HAP-1 (cell line): ENCODE data around the gene ACAA2.

Experiments used
- DNase-seq, 2 experiments: peaks; one replicate each; pipeline ENCODE4 v3.0.0-alpha.2; 2016 to 2020; ENCODE audit warnings: low spot score in 2 of 2
- H3K27me3 ChIP-seq: fragments of 250-450 bp; sonication (Bioruptor Pico); 2 replicates; pipeline ENCODE4 v1.5.1; 2020; ENCODE audit warnings: low read depth, mild to moderate bottlenecking, moderate library complexity
- H3K36me3 ChIP-seq: fragments of 250-450 bp; sonication (Bioruptor Pico); replicated peaks from 2 replicates; pipeline ENCODE4 v1.5.1; 2020; ENCODE audit warnings: mild to moderate bottlenecking
- H3K4me1 ChIP-seq: fragments of 250-450 bp; sonication (Bioruptor Pico); 2 replicates; pipeline ENCODE4 v1.5.1; 2020; ENCODE audit warnings: mild to moderate bottlenecking
- H3K4me3 ChIP-seq: fragments of 250-450 bp; sonication (Bioruptor Pico); 2 replicates; pipeline ENCODE4 v1.5.1; 2020; ENCODE audit warnings: mild to moderate bottlenecking, moderate library complexity
- H3K9me3 ChIP-seq: fragments of 250-450 bp; sonication (Bioruptor Pico); 2 replicates; pipeline ENCODE4 v1.5.1; 2020; ENCODE audit warnings: mild to moderate bottlenecking, moderate library complexity
- in situ Hi-C: fragments of 300-500 bp; cut with MboI; formaldehyde crosslinking; loops from 3 replicates; pipeline ENCODE4 v1.14.3; 2020; ENCODE audit warnings: low sequenced_read_pairs, inconsistent platforms, mixed read lengths

ACAA2 gene

GRCh38 chr18:49761771-49762170 is 51.6 kb downstream of the ACAA2 start:
- no peak for DNase-seq
- H3K9me3 ChIP-seq = no peaks in the 10 kb centered on the region
- H3K4me1 ChIP-seq = no peaks in the 10 kb centered on the region
- no peak overlapping the region for H3K4me3 ChIP-seq
- H3K27me3 ChIP-seq = no peaks in the 10 kb centered on the region
- in situ Hi-C loops = no loop called here
- no peaks in the 10 kb centered on the region for H3K36me3 ChIP-seq

DNA sequence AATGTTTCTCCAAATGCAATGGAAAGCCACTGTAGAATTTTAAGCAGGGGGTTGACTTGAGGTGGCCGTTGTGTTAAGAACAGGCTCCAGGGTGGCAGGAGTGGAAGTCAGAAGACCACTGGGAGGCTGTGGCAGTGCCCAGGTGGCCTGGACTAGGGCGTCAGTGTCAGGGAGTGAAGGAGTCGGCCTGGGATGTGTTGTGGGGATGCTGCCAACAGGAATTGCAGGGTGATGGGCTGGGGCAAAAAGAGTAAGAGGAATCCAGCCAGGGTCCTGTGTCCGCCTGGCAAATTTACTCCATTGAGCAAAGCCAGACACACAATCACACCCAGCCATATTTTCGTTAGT is 55.1 kb downstream of the ACAA2 start:
- in situ Hi-C loops = no loop called here
- Histone ChIP-seq H3K4me1 (no peaks in the 10 kb centered on the region), H3K27me3 (no peaks in the 10 kb centered on the region; the same call in 1 of the 2 replicates), H3K4me3 (no peak overlapping the region), H3K36me3 (no peaks in the 10 kb centered on the region), H3K9me3 (no peaks in the 10 kb centered on the region)
- no peak for DNase-seq

GRCh38 chr18:49757513-49758262 is 55.6 kb downstream of the ACAA2 start:
- no peaks in the 10 kb centered on the region; the same call in 1 of the 2 replicates for H3K27me3 ChIP-seq
- no peaks in the 10 kb centered on the region for H3K36me3 ChIP-seq
- in situ Hi-C loops = no loop called here
- H3K4me3 ChIP-seq = no peak overlapping the region
- DNase-seq = peak in 1 of 2 experiments; percentile 57
- no peaks in the 10 kb centered on the region for H3K9me3 ChIP-seq
- no peaks in the 10 kb centered on the region for H3K4me1 ChIP-seq

- no peak for DNase-seq
- in situ Hi-C loops = no loop called here
- H3K4me3 ChIP-seq = no peak overlapping the region
- no peaks in the 10 kb centered on the region for H3K4me1 ChIP-seq
- H3K9me3 ChIP-seq = no peaks in the 10 kb centered on the region
- peaks cover 2% of the 10 kb centered on the region for H3K27me3 ChIP-seq
- no peaks in the 10 kb centered on the region for H3K36me3 ChIP-seq
Measured at GRCh38 chr18:49756671-49757362, 56.5 kb downstream of the ACAA2 start.

- H3K4me3 ChIP-seq = no peak overlapping the region
- H3K27me3 ChIP-seq = peaks cover 9% of the 10 kb centered on the region
- in situ Hi-C loops = no loop called here
- no peak for DNase-seq
- no peaks in the 10 kb centered on the region for H3K36me3 ChIP-seq
- H3K9me3 ChIP-seq = no peaks in the 10 kb centered on the region
- no peaks in the 10 kb centered on the region for H3K4me1 ChIP-seq
Measured at GRCh38 chr18:49756135-49756534, 57.2 kb downstream of the ACAA2 start.

DNA sequence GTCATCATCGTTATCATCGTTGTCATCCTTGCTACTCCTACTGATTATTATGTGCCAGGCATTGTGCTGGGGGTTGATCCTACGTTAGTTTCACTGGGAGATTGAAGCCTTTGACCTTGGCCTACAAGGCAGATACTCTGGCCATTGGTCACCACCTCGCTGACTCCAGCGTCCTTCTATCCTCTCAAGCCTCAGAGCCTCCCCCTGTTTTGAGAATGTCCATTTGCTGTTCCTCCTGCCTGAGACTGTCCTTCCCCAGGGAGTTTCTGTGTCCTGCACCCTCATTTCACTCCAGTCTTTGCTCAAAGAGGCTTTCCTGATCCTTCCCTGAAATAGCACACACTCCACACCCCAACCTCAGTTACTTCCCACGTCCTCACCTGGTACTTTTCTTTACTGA is 57.8 kb downstream of the ACAA2 start:
- peaks cover 16% of the 10 kb centered on the region for H3K27me3 ChIP-seq
- H3K4me1 ChIP-seq = no peaks in the 10 kb centered on the region
- H3K9me3 ChIP-seq = no peaks in the 10 kb centered on the region
- in situ Hi-C loops = no loop called here
- DNase-seq = no peak
- no peak overlapping the region for H3K4me3 ChIP-seq
- no peaks in the 10 kb centered on the region for H3K36me3 ChIP-seq

DNA sequence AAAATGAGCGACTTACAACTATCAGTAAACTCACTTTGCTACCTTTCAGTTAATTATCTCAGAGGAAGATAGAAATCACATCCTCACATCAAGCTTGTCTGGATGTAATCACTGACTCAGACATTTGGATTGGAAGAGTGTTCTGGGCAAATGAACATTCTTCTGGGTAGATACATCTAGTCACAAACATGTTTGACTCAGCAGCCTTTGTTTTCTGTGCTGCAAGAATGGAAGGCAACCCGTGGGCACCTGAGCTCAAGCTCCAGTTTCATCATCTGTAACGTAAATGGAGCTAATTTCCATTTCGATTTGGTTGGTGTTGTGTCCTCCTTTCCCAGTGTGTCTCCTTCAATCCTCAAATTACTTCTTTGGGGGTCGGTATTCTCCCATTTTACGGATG is 58.5 kb downstream of the ACAA2 start:
- Histone ChIP-seq H3K27me3 (peaks cover 16% of the 10 kb centered on the region), H3K36me3 (no peaks in the 10 kb centered on the region), H3K4me3 (no peak overlapping the region), H3K9me3 (no peaks in the 10 kb centered on the region), H3K4me1 (no peaks in the 10 kb centered on the region)
- no peak for DNase-seq
- in situ Hi-C loops = no loop called here

DNA sequence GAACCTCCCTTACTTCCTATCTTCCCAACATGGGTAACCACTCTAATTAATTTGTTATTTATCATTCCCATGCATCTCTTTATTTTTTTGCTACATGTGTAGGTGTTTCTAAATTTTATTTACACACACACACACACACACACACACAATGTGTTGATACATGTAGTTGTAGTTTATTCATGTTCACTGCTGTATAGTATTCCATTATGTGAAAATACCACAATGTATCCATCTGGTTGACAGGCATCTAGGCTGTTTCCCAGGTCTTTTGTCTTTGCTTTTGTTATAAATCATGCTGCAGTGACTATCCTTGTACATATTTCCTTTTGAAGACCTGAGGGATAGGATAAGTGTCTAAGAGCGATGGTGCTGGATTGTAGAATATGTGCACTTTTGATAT is 59.7 kb downstream of the ACAA2 start:
- no peak overlapping the region for H3K4me3 ChIP-seq
- peaks cover 16% of the 10 kb centered on the region for H3K27me3 ChIP-seq
- DNase-seq = no peak
- no peaks in the 10 kb centered on the region for H3K36me3 ChIP-seq
- no peaks in the 10 kb centered on the region for H3K9me3 ChIP-seq
- H3K4me1 ChIP-seq = no peaks in the 10 kb centered on the region
- in situ Hi-C loops = no loop called here

DNA sequence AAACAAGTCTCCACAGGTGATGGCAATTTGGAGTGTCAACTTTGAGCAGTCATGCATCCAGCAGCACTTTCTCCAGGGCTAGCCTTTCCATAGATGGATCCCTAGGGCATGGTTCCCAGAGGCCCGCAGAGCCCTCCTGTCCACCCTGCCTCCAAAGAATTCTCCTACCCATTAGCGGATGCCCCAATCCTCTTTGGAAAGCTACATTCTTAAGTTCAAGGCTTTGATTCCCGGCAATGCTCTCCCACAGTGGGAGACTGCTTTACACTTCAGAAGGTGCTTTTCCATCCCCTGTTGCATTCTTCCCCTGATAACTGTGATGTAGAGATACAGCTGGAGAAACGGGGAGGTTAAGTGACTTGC is 61.3 kb downstream of the ACAA2 start:
- Histone ChIP-seq H3K36me3 (no peaks in the 10 kb centered on the region), H3K9me3 (no peaks in the 10 kb centered on the region), H3K4me1 (no peaks in the 10 kb centered on the region), H3K4me3 (no peak overlapping the region), H3K27me3 (peaks cover 16% of the 10 kb centered on the region)
- in situ Hi-C loops = no loop called here
- no peak for DNase-seq

- peaks cover 16% of the 10 kb centered on the region for H3K27me3 ChIP-seq
- no peak overlapping the region for H3K4me3 ChIP-seq
- H3K9me3 ChIP-seq = no peaks in the 10 kb centered on the region
- in situ Hi-C loops = no loop called here
- H3K4me1 ChIP-seq = no peaks in the 10 kb centered on the region
- DNase-seq = no peak
- H3K36me3 ChIP-seq = no peaks in the 10 kb centered on the region
Measured at GRCh38 chr18:49751427-49752094, 61.8 kb downstream of the ACAA2 start.

- peaks cover 16% of the 10 kb centered on the region for H3K27me3 ChIP-seq
- no peak overlapping the region for H3K4me3 ChIP-seq
- H3K4me1 ChIP-seq = no peaks in the 10 kb centered on the region
- in situ Hi-C loops = no loop called here
- H3K36me3 ChIP-seq = no peaks in the 10 kb centered on the region
- DNase-seq = no peak
- no peaks in the 10 kb centered on the region for H3K9me3 ChIP-seq
Measured at GRCh38 chr18:49749563-49749962, 63.8 kb downstream of the ACAA2 start.

GRCh38 chr18:49747876-49748275 is 65.5 kb downstream of the ACAA2 start:
- no peaks in the 10 kb centered on the region for H3K36me3 ChIP-seq
- DNase-seq = no peak
- no peaks in the 10 kb centered on the region for H3K9me3 ChIP-seq
- in situ Hi-C loops = no loop called here
- H3K27me3 ChIP-seq = peaks cover 17% of the 10 kb centered on the region
- H3K4me1 ChIP-seq = no peaks in the 10 kb centered on the region
- no peak overlapping the region for H3K4me3 ChIP-seq

DNA sequence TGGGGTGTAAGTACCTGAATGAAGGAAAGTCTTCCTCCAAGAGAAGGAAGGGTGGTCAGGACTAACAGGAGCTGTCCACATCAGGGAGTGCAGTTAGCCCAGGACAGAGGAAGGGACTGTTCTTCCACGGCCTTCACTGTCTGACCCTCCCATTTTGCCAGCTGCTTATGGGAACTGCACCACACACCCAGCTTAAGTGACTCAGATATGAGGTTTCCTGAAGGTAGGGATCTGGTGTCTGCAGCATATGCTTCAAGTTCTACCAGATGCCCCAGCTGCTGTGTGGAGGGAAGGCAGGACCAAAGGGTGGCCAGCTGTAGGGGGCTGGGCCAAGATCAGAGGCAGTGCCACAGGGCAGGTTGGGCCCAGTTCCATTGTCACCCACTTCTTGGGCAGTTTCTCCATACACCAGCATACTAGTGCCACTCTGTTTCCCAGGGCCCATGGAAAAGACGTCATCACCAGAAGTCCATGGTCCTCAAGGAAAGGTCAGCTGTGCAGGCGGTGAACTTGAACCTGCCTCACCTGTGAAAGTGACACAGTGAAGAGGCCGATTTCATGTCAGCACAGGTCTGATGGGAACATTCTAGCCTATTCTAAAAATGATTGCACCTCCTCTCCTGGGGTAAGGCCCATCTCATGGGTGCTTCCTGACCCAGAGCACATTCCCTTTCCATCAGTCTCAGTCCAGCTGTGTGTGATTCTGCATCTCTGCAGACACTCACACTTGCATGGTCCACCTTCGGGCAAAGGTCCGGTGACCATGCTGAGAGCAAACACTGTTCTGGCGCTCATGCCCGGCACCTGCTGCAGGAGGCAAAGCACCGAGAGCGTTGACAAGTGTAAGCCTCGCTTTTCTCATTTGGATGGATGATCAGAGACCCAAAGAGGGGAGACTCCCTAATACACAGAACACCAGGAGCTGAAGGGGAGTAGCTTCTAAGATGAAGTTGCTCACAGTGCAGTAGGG is 68.0 kb downstream of the ACAA2 start:
- Histone ChIP-seq H3K4me3 (no peak overlapping the region), H3K4me1 (no peaks in the 10 kb centered on the region), H3K9me3 (no peaks in the 10 kb centered on the region), H3K27me3 (peaks cover 3% of the 10 kb centered on the region), H3K36me3 (no peaks in the 10 kb centered on the region)
- in situ Hi-C loops = no loop called here
- no peak for DNase-seq
